Panc1 (cell line): ENCODE data around the gene GSK3B.

ENCODE experiments used
- SIN3A ChIP-seq: IDR thresholded peaks from 2 replicates; pipeline ENCODE4 v1.6.1; 2012; ENCODE audit warnings: low read depth, mild to moderate bottlenecking, low read length, moderate library complexity, borderline replicate concordance; ENCODE audit not compliant: insufficient read depth
- TF ChIP-seq, protein P1 (sequence below): fragments of 450-650 bp; IDR thresholded peaks from 2 replicates; pipeline ENCODE4 v1.5.1; 2017; ENCODE audit warnings: mild to moderate bottlenecking
- TF ChIP-seq, protein P2 (sequence below), 2 experiments: IDR thresholded peaks; 2 replicates each; pipeline ENCODE4 v1.6.1; 2011 to 2012; ENCODE audit warnings: low read depth in 2 of 2, control low read depth in 1 of 2, low read length in 1 of 2, mild to moderate bottlenecking in 1 of 2, moderate library complexity in 1 of 2; ENCODE audit not compliant: insufficient read depth in 1 of 2

DNA sequence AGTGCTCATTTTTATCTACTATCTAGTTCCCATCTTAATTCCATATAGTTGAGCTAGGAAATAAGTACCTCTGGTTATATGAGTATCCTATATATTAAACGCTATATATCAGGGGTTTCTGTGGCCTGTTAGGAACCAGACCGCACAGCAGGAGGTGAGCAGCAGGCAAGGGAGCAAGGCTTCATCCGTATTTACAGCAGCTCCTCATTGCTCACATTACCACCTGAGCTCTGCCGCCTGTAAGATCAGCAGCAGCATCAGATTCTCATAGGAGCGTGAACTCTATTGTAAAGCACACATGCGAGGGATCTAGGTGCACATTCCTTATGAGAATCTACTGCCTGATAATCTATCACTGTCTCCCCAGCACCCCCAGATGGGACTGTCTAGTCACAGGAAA, 23.0 kb downstream of the GSK3B start:
- TF ChIP-seq SIN3A = no peak
- TF ChIP-seq, protein P1, sequence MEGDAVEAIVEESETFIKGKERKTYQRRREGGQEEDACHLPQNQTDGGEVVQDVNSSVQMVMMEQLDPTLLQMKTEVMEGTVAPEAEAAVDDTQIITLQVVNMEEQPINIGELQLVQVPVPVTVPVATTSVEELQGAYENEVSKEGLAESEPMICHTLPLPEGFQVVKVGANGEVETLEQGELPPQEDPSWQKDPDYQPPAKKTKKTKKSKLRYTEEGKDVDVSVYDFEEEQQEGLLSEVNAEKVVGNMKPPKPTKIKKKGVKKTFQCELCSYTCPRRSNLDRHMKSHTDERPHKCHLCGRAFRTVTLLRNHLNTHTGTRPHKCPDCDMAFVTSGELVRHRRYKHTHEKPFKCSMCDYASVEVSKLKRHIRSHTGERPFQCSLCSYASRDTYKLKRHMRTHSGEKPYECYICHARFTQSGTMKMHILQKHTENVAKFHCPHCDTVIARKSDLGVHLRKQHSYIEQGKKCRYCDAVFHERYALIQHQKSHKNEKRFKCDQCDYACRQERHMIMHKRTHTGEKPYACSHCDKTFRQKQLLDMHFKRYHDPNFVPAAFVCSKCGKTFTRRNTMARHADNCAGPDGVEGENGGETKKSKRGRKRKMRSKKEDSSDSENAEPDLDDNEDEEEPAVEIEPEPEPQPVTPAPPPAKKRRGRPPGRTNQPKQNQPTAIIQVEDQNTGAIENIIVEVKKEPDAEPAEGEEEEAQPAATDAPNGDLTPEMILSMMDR = no peak
- TF ChIP-seq, protein P2, sequence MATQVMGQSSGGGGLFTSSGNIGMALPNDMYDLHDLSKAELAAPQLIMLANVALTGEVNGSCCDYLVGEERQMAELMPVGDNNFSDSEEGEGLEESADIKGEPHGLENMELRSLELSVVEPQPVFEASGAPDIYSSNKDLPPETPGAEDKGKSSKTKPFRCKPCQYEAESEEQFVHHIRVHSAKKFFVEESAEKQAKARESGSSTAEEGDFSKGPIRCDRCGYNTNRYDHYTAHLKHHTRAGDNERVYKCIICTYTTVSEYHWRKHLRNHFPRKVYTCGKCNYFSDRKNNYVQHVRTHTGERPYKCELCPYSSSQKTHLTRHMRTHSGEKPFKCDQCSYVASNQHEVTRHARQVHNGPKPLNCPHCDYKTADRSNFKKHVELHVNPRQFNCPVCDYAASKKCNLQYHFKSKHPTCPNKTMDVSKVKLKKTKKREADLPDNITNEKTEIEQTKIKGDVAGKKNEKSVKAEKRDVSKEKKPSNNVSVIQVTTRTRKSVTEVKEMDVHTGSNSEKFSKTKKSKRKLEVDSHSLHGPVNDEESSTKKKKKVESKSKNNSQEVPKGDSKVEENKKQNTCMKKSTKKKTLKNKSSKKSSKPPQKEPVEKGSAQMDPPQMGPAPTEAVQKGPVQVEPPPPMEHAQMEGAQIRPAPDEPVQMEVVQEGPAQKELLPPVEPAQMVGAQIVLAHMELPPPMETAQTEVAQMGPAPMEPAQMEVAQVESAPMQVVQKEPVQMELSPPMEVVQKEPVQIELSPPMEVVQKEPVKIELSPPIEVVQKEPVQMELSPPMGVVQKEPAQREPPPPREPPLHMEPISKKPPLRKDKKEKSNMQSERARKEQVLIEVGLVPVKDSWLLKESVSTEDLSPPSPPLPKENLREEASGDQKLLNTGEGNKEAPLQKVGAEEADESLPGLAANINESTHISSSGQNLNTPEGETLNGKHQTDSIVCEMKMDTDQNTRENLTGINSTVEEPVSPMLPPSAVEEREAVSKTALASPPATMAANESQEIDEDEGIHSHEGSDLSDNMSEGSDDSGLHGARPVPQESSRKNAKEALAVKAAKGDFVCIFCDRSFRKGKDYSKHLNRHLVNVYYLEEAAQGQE (IDR thresholded peaks at IDR 0.05; ENCODE audit: insufficient read depth in 1 of 2, low read depth in 2 of 2, low read length in 1 of 2) = no peak
